ENCODE measurements around the gene SPINK2. TPM values are rescaled to one million over a fixed set of nuclear protein-coding genes. Genes with fewer than 3 reads are reported as not detected.

Gene SPINK2
- total RNA-seq, 1 donor from 2014 or later: not detected

DNA sequence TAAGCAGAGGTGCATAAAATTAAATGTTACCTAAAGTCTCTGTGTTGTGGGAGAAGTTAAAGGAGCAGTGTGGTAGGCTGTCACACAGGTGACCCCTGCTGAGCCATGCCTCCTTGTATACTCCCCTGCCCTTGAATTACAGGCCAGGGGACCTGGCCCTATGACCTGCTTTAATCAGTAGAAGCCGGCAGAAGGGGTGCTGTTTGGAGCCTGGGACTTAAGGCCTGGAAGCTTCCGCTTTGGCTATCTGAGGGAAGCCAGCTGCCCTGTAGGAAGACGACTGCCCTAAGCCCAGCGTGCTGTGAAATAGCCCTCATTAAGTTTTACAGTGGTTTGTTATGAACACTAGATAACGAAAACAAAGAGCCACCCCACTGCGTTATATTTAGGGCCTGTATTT is 34.1 kb downstream of the SPINK2 start:
- no peak for DNase-seq (ENCODE audit: low read depth, low spot score)
- Mint-ChIP-seq H3K4me3 (no peak overlapping the region), H3K27ac (ENCODE audit: unreplicated experiment) (no peak overlapping the region), H3K27me3 (ENCODE audit: low read depth) (no peaks in the 10 kb centered on the region), H3K36me3 (ENCODE audit: low read depth) (no peaks in the 10 kb centered on the region), H3K9me3 (no peaks in the 10 kb centered on the region), H3K4me1 (no peaks in the 10 kb centered on the region)
- TF ChIP-seq, protein P1, sequence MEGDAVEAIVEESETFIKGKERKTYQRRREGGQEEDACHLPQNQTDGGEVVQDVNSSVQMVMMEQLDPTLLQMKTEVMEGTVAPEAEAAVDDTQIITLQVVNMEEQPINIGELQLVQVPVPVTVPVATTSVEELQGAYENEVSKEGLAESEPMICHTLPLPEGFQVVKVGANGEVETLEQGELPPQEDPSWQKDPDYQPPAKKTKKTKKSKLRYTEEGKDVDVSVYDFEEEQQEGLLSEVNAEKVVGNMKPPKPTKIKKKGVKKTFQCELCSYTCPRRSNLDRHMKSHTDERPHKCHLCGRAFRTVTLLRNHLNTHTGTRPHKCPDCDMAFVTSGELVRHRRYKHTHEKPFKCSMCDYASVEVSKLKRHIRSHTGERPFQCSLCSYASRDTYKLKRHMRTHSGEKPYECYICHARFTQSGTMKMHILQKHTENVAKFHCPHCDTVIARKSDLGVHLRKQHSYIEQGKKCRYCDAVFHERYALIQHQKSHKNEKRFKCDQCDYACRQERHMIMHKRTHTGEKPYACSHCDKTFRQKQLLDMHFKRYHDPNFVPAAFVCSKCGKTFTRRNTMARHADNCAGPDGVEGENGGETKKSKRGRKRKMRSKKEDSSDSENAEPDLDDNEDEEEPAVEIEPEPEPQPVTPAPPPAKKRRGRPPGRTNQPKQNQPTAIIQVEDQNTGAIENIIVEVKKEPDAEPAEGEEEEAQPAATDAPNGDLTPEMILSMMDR (conservative IDR thresholded peaks at IDR 0.05): no peak

DNA sequence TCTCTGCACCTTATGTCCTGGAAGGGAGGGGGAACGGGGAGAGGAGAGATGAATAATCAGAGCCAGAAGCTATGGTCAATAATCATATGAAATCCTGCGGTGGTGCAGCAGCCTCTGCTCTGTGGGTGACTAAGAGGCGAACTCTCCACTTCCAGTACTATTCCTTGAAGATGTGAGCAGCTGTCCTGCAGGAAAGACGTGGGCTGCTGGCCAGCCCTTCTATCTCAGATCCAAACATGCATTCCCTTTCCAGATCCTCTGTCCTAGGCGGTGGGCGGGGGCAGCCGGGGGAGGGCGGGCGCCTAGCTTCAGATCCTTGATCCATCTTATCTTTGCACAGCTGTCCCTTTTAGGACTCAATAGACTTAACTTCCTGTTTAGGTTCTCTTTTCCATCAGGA is 34.5 kb downstream of the SPINK2 start:
- TF ChIP-seq, protein P1 (conservative IDR thresholded peaks at IDR 0.05): no peak
- DNase-seq (ENCODE audit: low read depth, low spot score): no peak

DNA sequence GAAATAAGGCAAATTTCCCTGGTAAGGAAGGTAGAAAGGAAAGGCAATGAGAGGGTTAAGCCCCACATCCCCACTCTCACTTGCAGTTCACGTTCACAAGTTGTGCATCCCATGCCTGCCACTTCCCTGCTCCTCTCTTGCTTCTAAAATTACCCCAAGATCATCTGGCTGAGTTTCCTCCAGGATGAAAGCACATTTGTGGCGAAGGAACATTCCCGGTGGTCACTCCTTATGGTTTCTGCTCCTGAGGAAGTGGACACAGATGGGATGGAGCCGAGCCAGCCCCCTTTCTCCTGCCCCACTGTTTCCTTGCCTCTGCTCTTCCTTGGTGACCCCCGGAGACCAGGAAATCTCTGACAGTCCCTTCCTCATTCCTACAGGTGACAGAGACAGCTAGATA is 37.5 kb downstream of the SPINK2 start:
- TF ChIP-seq, protein P1 (conservative IDR thresholded peaks at IDR 0.05): no peak
- no peak for DNase-seq (ENCODE audit: low read depth, low spot score)
- Mint-ChIP-seq H3K9me3 (no peaks in the 10 kb centered on the region), H3K27me3 (ENCODE audit: low read depth) (peaks cover 3% of the 10 kb centered on the region), H3K27ac (ENCODE audit: unreplicated experiment) (no peak overlapping the region), H3K4me1 (no peaks in the 10 kb centered on the region), H3K36me3 (ENCODE audit: low read depth) (no peaks in the 10 kb centered on the region), H3K4me3 (no peak overlapping the region)

More for the DNA sequence above, 34.5 kb downstream of the SPINK2 start:
- no peaks in the 10 kb centered on the region for H3K36me3 Mint-ChIP-seq (ENCODE audit: low read depth)
- H3K27me3 Mint-ChIP-seq (ENCODE audit: low read depth): no peaks in the 10 kb centered on the region
- no peak overlapping the region for H3K27ac Mint-ChIP-seq (ENCODE audit: unreplicated experiment)
- no peaks in the 10 kb centered on the region for H3K4me1 Mint-ChIP-seq
- H3K4me3 Mint-ChIP-seq: no peak overlapping the region
- H3K9me3 Mint-ChIP-seq: no peaks in the 10 kb centered on the region

DNA sequence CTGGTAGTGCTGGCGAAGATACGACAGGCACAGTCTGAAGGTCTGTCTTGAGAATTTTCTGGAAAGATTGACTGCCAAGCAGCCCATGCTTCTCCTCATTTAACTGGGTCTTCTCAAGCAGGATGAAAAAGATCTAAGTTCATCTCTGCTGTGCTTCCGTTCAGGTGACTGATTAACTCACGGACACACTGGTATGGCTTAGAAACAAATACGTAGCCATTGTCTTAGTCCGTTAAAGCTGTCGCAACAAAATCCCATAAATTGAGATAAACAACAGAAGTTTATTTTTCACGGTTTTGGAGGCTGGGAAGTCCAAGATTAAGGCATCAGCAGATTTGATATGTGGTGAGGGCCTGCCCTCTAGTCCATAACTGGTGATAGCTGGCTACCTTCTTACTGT is 39.5 kb downstream of the SPINK2 start:
- no peak for DNase-seq (ENCODE audit: low read depth, low spot score)
- Mint-ChIP-seq H3K4me3 (no peak overlapping the region), H3K27me3 (ENCODE audit: low read depth) (peaks cover 3% of the 10 kb centered on the region), H3K27ac (ENCODE audit: unreplicated experiment) (no peak overlapping the region), H3K9me3 (no peaks in the 10 kb centered on the region), H3K4me1 (no peaks in the 10 kb centered on the region), H3K36me3 (ENCODE audit: low read depth) (no peaks in the 10 kb centered on the region)
- TF ChIP-seq, protein P1 (conservative IDR thresholded peaks at IDR 0.05): no peak

DNA sequence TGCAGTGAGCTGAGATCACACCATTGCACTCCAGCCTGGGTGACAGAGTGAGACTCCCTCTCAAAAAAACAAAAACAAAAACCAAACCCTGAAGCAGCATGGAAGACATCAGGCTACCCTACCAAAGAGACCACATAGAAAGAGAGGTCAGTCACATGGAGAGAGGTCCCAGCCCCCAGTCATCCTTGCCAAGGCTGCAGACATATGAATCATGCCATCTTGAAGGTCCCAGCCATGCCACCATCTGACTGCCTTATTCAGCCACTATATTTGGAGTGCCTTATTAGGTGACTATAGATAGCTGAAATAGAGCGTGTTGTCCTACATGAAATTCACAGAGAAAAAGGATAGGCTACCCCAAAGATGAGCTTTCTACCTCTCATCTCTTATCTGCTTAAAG is 48.2 kb downstream of the SPINK2 start:
- no peak for DNase-seq (ENCODE audit: low read depth, low spot score)
- Mint-ChIP-seq H3K36me3 (ENCODE audit: low read depth) (no peaks in the 10 kb centered on the region), H3K27ac (ENCODE audit: unreplicated experiment) (no peak overlapping the region), H3K27me3 (ENCODE audit: low read depth) (no peaks in the 10 kb centered on the region), H3K4me1 (peaks cover 7% of the 10 kb centered on the region), H3K4me3 (no peak overlapping the region), H3K9me3 (peaks cover 2% of the 10 kb centered on the region)
- TF ChIP-seq, protein P1 (conservative IDR thresholded peaks at IDR 0.05): no peak

DNA sequence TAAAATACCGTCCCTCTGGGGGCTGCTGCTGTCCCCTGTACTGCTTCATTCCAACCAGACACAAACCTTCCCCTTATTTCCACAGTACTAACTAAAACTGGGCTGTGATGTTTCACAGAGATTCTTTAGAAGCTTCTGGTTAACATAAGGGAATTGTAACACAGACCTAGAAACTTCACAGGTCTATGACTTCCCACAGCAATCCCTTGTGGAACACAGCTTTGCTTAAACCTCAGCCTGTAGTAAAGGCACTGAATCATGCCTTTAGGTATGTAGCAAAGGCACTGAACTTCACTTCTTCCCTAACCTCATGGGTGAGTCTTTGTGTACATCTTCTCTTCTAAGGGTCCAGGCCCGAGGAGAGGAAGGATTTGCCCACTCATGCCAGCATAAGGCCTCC is 49.4 kb downstream of the SPINK2 start:
- H3K4me1 Mint-ChIP-seq: peaks cover 7% of the 10 kb centered on the region
- peaks cover 2% of the 10 kb centered on the region for H3K9me3 Mint-ChIP-seq
- H3K4me3 Mint-ChIP-seq: no peak overlapping the region
- no peak for DNase-seq (ENCODE audit: low read depth, low spot score)
- H3K27ac Mint-ChIP-seq (ENCODE audit: unreplicated experiment): no peak overlapping the region
- no peaks in the 10 kb centered on the region for H3K27me3 Mint-ChIP-seq (ENCODE audit: low read depth)
- TF ChIP-seq, protein P1 (conservative IDR thresholded peaks at IDR 0.05): no peak
- no peaks in the 10 kb centered on the region for H3K36me3 Mint-ChIP-seq (ENCODE audit: low read depth)

All from neural crest cell (in vitro differentiated cells).